GM19455 (cell line): ENCODE data around the gene KDM4B.

Source experiments
- ATAC-seq: cut with Tn5 transposase; IDR thresholded peaks from one replicate; pipeline ENCODE4 v1.9.1; 2021; ENCODE audit not compliant: unreplicated experiment

The KDM4B gene

DNA sequence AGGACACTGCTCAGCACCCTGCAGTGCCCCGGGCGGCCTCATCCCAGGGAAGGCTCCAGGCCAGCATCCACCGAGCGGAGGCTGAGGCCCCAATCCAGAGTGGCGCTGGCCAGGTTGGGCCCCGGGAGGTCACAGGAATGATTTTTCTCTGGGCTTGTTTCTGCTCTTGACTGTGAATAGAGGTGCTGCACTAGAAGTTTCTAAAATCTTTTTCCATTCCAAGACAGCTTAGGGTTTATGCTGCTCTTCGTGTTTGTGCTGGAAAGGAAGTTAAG, 15.1 kb downstream of the KDM4B start:
- ATAC-seq = no peak

DNA sequence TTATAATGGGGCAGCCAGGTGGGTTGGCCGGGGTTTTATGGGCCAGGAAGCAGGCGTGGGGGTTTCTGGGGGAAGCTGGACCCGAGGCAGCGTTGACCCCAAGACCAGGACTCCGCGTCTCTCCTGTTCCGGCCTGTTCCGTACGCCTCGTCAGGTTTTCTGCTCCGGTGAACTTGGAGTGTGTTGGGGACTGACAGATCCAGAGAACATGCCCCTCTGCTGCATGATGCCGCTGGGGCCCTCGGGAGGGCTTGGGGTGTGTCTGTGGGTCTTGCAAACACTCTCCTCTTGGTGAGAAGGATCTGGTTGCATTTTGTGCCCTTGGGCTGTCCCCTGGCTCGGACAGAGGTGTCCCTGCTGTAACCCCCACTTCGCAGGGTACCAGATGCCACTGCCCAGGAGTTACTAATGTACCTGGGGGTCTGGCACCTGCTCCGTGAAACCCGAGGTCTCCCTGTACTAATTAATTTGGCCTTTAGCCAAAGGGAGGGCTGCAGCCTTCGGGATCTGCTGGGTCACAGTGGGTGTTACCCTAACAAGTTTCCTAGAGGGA, 15.6 kb downstream of the KDM4B start:
- ATAC-seq = no peak

DNA sequence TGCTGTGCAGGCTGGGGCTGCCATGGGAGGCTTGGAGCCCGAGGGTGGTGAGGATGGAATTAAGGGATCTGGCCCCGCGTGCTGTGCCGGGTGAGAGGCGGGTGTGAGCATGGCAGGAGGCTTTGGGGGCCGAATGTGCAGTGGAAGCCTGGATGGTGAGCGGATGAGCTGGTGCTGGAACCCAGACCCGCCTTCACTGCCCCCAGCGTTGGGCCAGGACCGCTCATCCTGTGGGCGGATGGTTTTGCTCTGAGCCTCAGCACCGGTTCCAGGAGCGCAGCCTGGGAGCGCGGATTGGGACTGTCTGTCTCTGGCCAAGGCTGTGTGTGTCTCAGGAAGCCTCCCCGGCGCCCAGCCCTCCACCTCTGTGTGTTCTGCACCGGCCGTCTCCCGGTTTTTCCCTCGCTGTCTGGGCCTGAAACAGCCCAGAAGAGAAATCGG, 16.7 kb downstream of the KDM4B start:
- ATAC-seq = no peak

DNA sequence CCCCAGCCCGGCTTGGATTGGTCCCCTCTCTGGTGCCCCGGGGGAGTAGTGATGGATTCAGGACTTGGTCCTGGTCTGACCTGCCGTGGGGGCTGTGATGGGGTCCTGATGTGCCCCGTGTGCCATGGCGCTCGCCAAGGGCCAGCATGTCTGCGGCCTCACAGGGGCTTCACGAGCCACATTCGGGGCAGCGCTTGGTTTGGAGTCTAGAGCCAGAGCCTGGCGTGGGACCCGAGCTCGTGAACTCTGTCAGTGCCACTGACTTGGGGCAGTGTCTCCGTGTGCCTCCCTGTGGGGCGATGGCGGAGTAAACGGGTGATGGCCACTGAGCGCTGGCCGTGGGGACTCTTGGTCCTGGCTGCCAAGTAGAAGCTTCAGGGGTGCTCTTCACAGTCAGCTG, 17.1 kb downstream of the KDM4B start:
- ATAC-seq = no peak

DNA sequence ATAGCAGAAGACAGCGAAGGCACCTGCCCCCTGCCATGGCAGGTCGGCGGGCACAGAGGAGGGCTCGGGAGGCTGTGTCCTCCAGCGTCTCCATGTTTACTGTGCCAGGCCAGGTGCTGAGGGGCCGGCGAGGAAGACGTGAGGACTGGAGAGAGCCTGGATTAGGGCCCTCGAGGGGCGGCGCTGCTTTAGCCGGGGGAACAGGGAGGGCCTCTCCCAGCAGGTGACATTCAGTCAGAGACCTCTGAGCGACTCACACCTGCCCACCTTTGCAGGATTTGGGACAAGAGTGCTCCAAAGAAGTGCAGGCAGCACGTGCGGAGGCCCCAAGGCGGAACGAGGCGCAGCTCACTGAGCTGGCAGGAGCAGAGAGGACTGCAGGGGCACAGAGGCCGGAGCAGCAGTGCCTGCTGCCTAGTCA, 17.6 kb downstream of the KDM4B start:
- no peak for ATAC-seq

DNA sequence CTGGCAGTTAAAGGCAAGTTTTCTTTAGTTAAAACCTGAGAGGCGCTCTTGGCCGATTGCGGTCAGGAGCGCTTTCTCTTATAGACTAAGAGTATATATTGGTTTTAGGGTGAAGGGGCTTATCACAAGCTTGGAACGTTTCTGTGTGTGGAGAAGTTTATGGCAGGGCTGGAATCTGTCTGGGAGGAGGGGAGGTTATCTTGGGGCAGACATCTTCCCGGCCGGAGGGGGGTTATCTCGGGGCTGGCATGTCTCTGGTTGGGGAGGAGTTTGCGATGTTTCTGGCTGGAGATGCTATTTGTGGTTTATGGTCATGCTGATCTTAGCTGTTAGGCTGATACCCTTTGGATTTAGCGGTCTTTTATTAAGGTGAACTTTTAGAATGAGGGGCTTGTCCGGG, 18.3 kb downstream of the KDM4B start:
- no peak for ATAC-seq

DNA sequence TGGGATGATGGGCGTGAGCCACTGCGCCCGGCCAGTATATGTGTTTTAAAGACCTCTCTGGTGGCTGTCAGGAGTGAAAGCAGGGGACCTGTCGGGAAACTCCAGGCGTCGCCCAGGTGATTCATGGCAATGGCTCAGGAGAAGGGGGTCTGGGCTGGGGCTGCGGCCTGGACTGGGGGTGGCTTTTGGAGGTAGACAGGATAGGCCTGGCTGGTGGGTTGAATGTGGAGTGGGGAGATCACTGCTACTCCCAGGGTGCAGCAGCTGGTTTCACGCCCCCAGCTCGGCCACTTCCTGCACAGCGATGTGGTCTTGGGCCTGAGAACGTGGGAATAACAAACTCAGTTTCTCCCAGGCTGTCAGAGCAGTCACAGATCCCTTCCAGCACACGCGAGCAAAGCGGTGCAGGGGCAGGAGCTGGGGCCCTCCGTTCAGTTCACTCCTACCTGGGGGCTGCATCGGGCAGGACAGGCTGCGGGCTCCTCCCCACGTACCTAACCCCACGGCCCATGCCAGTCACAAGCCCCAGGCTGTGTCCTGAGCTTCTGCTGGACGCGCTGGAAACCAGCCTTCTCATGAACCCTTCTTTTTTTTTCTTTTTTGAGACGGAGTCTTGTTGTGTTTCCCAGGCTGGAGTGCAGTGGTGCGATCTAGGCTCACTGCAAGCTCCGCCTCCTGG, 18.9 kb downstream of the KDM4B start:
- ATAC-seq = no peak

DNA sequence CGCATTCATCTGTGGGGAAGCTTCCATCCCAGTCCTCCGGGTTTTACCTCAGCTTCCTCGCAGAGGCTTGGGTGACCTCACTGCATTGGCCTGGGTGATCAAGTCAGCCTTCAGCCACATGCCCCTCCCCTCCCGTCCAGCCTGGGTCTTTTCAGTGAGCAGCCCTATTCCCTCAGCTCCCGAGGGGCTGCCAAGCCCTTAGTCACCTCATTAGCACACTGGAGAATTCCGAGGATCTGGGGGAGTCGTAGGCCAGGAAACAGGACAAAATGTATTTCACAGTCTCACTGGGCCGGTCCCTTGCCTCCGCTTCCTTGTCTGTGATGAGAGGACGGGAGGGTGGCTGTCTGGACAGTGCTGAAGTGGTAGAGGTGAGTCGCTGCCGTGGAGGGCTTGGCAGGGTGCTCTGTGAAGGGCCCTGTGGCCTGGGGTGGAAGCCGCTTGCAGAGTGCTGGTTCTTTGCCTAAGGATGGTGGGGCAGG, 19.9 kb downstream of the KDM4B start:
- no peak for ATAC-seq

DNA sequence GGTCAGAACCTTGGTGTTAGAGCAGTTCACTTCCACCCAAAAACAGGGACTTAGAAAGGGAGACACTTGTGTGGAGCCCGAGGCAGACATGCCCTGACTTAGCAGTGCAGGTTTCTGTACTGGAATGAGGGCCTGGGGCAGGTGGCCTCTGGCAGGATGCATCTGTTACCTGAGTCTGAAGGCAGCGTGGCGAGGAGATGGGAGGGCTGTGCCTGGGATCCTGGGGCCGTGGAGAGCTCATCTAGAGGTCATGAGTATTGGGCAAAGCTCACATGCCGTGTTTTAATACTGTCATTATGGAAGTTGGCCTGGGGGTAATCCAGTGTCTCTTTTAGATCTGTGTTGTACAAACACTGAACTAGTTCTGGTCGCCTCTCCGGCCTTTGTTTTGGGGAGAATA, 21.4 kb downstream of the KDM4B start:
- no peak for ATAC-seq

DNA sequence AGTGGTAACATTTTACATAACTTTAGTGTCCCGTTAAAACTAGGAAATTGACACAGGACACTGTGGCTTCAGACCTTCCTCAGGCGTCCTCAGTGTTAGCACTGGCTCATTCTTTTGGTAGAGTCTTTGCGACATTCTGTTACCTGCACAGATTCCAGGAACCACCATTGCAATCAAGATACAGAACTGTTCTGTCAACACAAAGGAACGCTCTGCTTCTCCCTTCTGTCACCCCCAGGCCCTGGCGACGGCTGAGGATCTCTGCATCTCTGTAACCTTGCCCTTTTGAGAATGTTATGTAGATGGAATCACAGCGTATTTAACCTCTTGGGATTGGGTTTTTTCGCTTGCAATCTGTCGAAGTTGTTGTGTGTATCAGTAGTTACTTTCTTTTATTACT, 22.6 kb downstream of the KDM4B start:
- no peak for ATAC-seq

DNA sequence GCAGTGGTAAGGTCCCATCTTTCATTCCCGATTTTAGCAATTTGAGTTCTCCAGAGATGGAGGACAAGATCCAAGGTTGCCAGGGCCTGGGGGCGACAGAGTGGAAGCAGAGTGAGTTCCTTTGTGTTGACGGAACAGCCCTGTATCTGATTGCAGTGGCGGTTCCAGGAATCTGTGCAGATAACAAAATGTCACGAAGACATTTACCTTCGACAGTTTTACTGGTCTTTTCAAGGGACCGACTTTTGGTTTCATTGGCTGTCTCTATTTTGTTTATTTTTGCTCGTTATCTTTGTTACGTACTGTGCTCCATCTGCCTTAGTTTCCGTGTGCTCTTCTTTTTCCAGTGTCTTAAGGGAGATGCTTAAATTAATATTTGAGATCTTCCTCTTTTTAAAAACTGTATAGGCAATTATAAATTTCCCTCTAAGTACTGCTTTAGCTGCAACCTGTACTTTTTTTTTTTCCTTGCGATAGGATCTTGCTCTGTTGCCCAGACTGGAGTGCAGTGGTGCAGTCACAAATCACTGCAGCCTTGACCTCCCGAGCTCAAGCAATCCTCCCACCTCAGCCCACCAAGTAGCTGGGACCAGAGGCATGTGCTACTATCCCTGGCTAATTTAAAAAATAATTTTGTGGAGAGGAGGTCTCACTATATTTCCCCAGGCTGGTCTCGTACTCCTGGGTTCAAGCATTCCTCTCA, 23.2 kb downstream of the KDM4B start:
- no peak for ATAC-seq

DNA sequence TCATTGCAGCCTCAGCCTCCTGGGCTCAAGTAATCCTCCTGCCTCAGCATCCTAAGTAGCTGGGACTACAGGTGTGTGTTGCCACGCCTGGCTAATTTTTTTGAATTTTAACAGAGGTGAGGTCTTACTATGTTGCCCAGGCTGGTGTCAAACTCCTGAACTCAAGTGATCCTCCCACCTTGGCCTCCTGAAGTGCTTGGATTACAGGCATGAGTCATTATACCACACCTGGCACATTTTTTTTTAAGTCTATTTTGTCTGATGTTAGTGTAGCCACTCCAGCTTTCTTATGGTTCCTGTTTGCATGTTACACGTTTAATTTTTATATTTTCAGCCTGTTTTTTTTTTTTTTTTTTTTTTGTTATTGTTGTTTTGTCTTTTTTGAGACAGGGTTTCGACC, 24.8 kb downstream of the KDM4B start:
- no peak for ATAC-seq

DNA sequence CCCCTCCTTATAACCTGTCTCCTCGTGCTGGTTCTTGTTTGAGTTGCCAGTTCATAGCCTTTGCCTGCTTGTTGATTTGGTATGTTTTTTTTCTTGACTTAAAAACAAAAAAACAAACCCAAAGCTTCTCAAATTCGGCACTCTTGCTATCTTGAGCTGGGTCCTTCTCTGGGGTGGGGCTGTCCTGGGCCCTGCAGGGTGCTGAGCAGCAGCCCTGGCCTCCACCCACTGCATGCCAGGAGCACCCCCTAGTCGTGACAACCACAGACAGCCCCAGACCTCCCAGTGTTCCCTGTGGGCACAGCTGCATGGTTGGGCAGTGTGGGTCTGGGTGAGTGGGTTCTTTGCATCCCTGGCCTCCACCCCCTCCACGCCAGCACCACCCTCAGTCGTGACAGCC, 27.8 kb downstream of the KDM4B start:
- no peak for ATAC-seq

DNA sequence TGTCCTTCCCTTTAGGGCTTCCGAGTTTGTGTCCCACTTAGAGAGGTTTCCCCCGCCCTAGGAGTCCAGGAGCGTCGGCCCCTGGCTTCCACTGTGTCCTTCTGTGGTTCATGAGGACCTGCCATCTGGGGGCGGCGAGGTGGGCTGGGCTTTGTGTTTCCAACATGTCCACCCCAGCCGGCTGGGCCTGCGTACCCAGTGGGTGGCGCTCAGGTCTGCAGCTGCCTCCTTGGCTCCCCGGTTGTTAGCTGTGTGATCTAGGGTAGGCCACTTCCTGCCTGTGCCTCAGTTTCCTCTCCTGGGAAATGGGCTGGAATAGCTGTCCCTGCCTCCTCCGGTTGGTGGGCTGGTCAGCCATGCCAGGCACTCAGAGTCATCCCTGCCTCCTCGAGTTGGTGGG, 28.4 kb downstream of the KDM4B start:
- ATAC-seq = no peak

DNA sequence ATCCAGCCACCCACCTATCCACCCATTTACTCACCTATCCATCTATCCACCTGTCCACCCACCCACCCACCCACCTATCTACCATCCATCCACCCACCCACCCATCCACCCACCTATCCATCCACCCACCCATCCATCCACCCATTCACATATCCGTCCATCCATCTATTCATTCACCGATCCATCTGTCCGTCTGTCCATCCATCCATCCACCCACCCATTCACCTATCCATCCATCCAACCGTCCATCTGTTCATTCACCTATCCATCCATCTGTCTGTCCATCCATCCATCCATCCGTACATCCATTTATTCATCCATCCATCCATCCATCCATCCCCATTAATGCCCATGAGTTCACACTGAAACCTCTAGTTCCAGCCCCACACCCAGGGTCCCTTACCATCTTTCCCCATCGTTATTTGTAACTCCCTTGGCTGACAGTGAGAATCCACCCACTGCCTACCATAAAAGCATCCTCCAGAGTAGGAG, 31.3 kb downstream of the KDM4B start:
- ATAC-seq = no peak

DNA sequence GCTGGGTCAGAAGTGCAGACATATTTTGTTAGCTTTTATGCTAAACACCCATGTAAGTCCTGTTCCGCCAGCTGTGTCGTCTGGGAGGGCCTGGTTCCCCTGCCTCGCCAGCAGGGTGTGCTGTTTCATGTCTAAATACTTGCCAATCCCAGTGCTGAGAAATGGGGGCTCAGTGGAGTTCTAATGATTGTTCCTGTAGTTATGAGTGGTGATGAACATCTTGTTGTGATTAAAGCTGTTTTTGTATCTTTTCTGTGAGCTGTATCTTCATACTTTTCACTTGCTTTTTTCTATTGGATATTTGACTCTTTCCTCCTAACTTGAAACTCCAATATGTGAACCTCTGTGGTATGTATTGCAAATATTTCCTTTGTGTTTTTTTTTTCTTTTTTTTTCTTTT, 32.7 kb downstream of the KDM4B start:
- ATAC-seq = no peak

DNA sequence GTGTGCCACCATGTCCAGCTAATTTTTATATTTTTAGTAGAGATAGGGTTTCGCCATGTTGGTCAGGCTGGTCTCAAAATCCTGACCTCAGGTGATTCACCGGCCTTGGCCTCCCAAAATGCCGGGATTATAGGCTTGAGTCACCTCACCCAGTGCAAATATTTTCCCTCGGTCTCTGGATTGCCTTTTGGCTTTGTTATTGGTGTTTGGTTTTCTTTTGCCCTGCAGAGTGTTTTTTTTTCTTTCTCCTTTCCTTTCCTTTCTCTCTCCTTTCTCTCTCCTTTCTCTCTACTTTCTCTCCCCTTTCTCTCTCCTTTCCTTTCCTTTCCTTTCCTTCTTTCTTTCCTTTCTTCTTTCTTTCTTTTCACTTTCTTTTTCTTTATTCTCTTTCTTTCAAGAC, 33.2 kb downstream of the KDM4B start:
- no peak for ATAC-seq

DNA sequence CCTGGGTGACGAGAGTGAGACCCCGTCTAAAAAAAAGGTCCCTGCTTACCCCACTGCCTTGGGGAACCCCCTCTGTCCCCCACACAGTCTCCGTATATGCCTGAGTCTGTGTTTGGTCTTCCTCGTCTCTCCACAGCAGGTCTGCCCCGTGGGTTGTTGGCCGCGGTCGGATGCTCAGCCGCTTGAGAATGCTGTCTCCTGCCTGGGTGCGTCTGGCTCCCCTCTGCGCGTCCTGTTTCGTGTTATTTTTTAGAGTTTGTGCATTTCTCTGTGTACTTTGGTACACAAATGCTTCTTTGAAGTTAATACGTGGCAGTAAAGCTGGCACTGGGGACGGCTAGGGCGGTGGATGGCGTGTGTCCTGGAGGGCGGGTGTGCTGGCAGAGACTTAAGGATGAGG, 34.9 kb downstream of the KDM4B start:
- ATAC-seq = no peak

DNA sequence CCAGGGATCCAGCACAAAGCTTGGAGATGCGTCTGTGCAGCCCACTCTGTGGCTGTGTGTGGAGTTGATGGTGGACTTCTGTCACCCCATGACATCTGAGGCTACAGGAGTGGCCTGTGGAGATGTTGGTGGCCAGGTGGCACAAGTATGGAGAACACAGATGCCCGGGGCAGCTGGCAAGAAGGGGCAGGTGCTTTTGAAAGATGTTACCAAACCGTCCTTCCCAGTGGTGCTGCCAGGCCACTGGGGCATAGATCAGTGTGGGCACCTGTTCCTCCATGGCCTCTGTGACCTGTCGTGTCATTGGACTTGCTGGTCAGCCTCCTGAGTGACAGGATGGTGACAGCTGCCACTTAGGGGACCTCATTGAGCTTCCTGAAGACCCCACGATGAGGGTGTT, 36.2 kb downstream of the KDM4B start:
- ATAC-seq = no peak

DNA sequence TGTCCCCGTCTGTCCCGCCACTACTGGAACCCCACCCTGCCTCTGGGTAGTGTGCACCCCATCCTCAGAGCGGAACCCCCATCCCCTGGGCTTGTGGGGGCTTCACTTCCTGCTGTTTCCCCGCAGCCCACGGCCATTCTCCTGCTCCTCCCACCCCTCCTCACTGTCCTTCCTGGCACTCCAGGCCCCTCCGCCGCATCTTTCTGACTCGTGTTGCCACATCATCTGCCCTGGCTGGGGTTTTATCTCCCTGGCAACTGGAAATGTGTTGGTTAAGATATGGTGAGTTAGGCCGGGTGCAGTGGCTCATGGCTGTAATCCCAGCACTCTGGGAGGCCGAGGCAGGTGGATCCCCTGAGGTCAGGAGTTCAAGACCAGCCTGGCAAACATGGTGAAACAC, 37.3 kb downstream of the KDM4B start:
- no peak for ATAC-seq

DNA sequence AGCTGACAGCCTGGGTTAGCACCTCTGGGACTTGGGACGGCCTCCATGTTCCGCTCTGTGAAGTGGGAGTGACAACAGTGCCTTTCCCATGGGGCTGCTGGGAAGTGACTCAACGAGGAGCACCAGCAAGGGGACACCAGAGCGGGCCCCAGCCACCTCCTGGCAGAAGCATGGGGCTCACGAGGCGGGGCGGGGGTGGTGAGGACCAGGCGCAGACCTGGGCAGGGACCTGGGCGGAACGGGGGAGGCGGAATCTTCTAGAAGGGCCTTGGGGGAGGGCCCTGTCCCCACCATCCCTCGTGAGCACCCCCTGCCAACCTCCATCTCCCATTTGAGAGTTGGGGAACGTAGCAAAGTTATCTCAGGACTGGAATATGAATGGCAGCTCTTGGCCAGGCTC, 37.9 kb downstream of the KDM4B start:
- no peak for ATAC-seq

DNA sequence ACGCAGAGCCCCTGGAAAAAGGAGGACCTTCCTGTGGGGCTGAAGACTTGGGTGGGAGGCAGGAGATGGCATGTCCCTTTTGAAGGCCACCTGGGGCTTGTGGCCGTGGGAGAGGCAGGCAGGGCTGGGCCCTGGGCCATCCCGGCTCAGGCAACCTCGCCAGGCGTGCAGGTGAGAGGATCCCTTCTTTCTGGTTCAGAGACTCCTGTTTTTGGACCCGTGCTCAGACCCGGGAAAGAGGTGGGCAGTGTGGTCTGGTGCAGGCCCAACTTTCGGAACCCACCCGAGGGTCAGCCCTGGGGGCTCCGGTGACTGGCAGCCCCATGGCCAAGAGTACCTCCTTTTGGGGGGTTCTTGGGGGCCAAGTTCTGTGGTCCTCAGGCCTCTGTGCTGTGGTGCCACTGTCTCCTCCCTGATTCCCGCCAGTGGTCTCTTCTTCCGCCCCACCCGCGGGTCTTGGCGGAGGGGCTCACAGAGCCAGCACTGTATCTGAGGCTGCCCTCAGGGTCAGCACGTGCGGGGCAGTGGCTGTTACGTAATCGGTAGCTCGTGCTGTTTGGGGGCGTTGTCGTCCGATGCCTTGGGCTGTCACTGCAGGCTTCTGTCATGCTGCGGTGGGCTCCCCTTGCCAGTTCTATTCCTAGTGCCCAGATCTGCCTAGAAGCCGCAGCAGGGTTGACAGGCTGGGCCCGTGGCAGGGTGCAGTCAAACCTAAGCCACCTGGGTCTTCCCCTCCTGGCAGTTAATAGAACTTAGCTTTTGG, 42.7 kb downstream of the KDM4B start:
- no peak for ATAC-seq
